ENCODE data around the gene DCUN1D3. TPM values are rescaled to one million over a fixed set of nuclear protein-coding genes. Genes with fewer than 3 reads are reported as not detected.

Gene DCUN1D3
- total and polyA plus RNA-seq, 2 experiments from 2014 or later, result 8.5 to 13.7 TPM

- Mint-ChIP-seq H3K27ac (no peak overlapping the region), H3K9me3 (no peaks in the 10 kb centered on the region), H3K4me3 (no peak overlapping the region; the same call in 2 of the 3 replicates), H3K27me3 (ENCODE audit: insufficient read depth, low read depth, poor library complexity) (peaks cover 1% of the 10 kb centered on the region), H3K4me1 (peaks cover 16% of the 10 kb centered on the region), H3K36me3 (ENCODE audit: low read depth) (peaks cover 11% of the 10 kb centered on the region)
- H3K4me1 ChIP-seq (ENCODE audit: insufficient read depth), result peaks cover 3% of the 10 kb centered on the region; the same call in 1 of the 2 replicates
- DNase-seq (ENCODE audit: low spot score) (no peak), ATAC-seq (no peak)
- no peaks in the 10 kb centered on the region for H3F3A ChIP-seq (replicated peaks; ENCODE audit: low read depth)
- H3K9me2 ChIP-seq (ENCODE audit: insufficient read depth), result no peaks in the 10 kb centered on the region
- H3K27me3 ChIP-seq (ENCODE audit: insufficient read depth), result no peaks in the 10 kb centered on the region
- no peak overlapping the region for H3K4me2 ChIP-seq
- H2AFZ ChIP-seq, result no peak overlapping the region
- no peak overlapping the region for H3K27ac ChIP-seq (ENCODE audit: low read depth)
- no peaks in the 10 kb centered on the region; the same call in 1 of the 2 replicates for H3K79me2 ChIP-seq (replicated peaks; ENCODE audit: insufficient read depth)
- H3K4me3 ChIP-seq, result no peak overlapping the region
- TF ChIP-seq REST (IDR thresholded peaks at IDR 0.05; ENCODE audit: unreplicated experiment), result no peak
- TF ChIP-seq EZH2 (IDR thresholded peaks at IDR 0.05; ENCODE audit: low read depth, unreplicated experiment), result no peak
- no peak for TF ChIP-seq CREB1 (CRISPR knock-in tag; IDR thresholded peaks at IDR 0.05; ENCODE audit: low read depth)
- no peak for TF ChIP-seq POLR2AphosphoS5 (IDR thresholded peaks at IDR 0.05; ENCODE audit: low read depth)
- no peak for TF ChIP-seq ZNF462 (CRISPR knock-in tag; IDR thresholded peaks at IDR 0.05)
- no peak for TF ChIP-seq NANOG (IDR thresholded peaks at IDR 0.05; ENCODE audit: borderline replicate concordance)
- no peak for TF ChIP-seq ETS1 (IDR thresholded peaks at IDR 0.05)
- no peak for TF ChIP-seq EZH2phosphoT487 (IDR thresholded peaks at IDR 0.05; ENCODE audit: unreplicated experiment)
- TF ChIP-seq ZNF331 (CRISPR knock-in tag; IDR thresholded peaks at IDR 0.05; ENCODE audit: low read depth), result no peak
- no peak for TF ChIP-seq JUNB (IDR thresholded peaks at IDR 0.05; ENCODE audit: unreplicated experiment)
- no peak for TF ChIP-seq CTCF (conservative IDR thresholded peaks at IDR 0.05; ENCODE audit: low read depth in 2 of 2)
- no peak for TF ChIP-seq STAT1 (IDR thresholded peaks at IDR 0.05; ENCODE audit: unreplicated experiment)
- TF ChIP-seq ZNF114 (CRISPR knock-in tag; IDR thresholded peaks at IDR 0.05), result no peak
- H4K20me1 ChIP-seq (replicated peaks; ENCODE audit: insufficient read depth), result no peaks in the 10 kb centered on the region
- H3K36me3 ChIP-seq (ENCODE audit: insufficient read depth), result no peaks in the 10 kb centered on the region
These were observed 16.1 kb upstream of the DCUN1D3 start for GRCh38 chr16:20916289-20916688.
